ENCODE measurements around the gene IRAK2.

IRAK2 gene

DNA sequence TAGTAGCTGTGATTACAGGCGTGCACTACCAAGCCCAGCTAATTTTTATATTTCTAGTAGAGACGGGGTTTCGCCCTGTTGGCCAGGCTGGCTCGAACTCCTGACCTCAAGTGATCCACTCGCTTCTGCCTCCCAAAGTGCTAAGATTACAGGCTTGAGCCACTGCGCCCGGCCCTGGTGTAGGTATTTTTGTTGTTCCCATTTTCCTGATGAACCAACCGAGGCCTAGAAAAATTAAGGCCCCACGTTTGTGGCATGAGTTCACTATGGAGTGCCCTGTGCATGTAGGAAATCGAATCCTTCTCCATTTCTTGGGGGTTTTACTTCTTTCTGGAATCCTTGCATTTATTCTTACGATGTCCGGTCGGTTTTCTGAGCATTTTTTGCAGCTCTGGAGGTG is 69.3 kb downstream of the IRAK2 start:
- H3K27ac ChIP-seq = no peak overlapping the region
- no peak for DNase-seq (ENCODE audit: low spot score)
- TF ChIP-seq, protein P1, sequence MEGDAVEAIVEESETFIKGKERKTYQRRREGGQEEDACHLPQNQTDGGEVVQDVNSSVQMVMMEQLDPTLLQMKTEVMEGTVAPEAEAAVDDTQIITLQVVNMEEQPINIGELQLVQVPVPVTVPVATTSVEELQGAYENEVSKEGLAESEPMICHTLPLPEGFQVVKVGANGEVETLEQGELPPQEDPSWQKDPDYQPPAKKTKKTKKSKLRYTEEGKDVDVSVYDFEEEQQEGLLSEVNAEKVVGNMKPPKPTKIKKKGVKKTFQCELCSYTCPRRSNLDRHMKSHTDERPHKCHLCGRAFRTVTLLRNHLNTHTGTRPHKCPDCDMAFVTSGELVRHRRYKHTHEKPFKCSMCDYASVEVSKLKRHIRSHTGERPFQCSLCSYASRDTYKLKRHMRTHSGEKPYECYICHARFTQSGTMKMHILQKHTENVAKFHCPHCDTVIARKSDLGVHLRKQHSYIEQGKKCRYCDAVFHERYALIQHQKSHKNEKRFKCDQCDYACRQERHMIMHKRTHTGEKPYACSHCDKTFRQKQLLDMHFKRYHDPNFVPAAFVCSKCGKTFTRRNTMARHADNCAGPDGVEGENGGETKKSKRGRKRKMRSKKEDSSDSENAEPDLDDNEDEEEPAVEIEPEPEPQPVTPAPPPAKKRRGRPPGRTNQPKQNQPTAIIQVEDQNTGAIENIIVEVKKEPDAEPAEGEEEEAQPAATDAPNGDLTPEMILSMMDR (conservative IDR thresholded peaks at IDR 0.05; ENCODE audit: low read depth) = no peak
- POLR2A ChIA-PET (ENCODE audit: low non-redundant PET) = no interaction called here
- CTCF ChIA-PET = no interaction called here

DNA sequence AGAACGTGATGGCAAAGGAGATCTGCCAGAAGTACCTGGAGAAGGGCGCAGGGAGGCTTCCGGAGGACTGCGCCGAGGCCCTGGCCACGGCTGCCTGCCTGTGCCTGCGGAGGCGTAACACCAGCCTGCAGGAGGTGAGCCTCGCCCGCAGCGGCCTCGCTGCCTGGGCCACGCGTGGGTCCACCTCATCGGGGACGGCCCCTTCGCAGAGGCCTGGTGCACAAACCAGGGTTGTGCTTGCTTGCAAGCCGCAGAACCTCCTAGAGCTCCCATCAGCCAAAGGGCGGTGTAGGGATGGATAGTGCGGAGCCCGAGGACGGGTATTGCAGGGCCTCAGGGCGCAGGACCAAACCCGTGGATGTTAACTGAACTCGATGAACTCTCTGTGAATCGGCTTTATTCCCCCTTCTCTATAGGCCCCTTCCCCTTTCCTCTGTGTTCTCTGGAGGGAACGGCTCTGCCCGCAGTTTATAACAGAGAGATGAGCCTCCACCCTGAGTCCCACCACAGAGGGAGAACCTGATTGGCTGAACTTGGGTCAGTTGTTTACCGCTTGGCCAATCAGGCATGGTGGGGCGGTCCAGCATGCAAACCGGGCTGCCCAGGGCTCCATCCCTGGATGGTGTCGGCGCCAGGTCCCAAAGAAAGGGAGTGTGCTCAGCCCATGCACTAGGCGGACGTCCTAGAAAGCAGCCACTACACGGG is 70.0 kb downstream of the IRAK2 start:
- POLR2A ChIA-PET (ENCODE audit: low non-redundant PET) = no interaction called here
- DNase-seq (ENCODE audit: low spot score) = no peak
- H3K27ac ChIP-seq = no peak overlapping the region
- TF ChIP-seq, protein P1 (conservative IDR thresholded peaks at IDR 0.05; ENCODE audit: low read depth) = no peak
- CTCF ChIA-PET = no interaction called here

DNA sequence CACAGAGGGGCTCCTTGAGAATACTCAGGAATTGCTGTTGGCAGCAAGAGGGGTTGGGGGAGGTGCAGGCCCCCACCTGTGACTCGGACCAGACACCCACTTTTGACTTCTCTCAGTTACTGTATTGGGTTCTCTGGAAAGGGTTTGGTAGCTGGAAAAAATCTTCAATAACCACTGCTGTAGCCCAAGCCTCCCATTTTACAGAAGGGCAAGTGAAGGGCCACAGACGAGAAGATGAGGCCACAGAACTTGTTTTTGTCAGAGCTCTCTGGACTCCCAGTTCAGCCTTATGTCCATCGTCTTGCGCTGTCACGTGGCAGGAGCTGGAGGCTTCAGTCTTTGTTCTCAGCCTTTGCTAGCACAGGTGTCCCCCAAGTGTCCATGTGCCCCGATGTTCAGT is 70.8 kb downstream of the IRAK2 start:
- ChIA-PET CTCF (no interaction called here), POLR2A (ENCODE audit: low non-redundant PET) (no interaction called here)
- H3K27ac ChIP-seq = no peak overlapping the region

DNA sequence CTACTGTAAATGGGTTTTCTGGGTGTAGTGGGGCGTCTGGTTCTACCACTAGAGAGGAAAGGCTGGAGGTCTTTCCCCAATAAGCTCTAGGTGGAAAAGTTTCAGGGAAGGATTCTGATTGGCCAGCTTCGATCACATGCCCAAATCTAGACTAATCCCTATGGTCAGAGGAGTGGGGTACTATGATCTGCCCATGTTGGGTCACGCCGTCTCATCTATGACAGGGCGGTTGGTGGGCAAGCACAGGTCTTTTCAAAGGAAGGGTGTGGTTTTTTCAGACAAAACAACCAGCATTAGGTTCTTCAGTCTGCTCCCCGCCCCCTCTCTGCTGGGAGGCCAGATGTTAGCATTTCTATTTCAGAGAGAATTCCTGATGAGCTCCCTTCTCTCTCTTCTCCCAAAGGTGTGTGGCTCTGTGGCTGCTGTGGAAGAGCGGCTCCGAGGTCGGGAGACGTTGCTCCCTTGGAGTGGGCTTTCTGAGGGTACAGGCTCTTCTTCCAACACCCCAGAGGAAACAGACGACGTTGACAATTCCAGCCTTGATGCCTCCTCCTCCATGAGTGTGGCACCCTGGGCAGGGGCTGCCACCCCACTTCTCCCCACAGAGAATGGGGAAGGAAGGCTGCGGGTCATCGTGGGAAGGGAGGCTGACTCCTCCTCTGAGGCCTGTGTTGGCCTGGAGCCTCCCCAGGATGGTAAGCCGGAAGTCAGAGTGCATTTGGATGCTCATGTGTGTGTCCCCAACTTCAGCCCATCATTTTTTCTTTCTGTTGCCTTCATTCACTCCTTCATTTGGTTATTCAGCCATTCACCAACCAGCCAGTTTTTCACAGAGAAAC is 73.8 kb downstream of the IRAK2 start:
- ChIA-PET POLR2A (ENCODE audit: low non-redundant PET) (interaction anchor here (0.6 kb wide), 1 partner anchor 292 kb away, joined by 3 read pairs; no protein-coding TSS in a partner anchor), CTCF (interaction anchor here (0.5 to 0.6 kb wide), 2 partner anchors 18 to 119 kb away, joined by 3 read pairs; no protein-coding TSS in a partner anchor)
- no peak for DNase-seq (ENCODE audit: low spot score)
- TF ChIP-seq, protein P1 (conservative IDR thresholded peaks at IDR 0.05; ENCODE audit: low read depth) = no peak
- H3K27ac ChIP-seq = 0 out of 2 replicates have a peak overlapping the region, but pooled peaks have one; percentile 2

More for the DNA sequence above, 70.8 kb downstream of the IRAK2 start:
- TF ChIP-seq, protein P1 (conservative IDR thresholded peaks at IDR 0.05; ENCODE audit: low read depth) = no peak
- DNase-seq (ENCODE audit: low spot score) = no peak

DNA sequence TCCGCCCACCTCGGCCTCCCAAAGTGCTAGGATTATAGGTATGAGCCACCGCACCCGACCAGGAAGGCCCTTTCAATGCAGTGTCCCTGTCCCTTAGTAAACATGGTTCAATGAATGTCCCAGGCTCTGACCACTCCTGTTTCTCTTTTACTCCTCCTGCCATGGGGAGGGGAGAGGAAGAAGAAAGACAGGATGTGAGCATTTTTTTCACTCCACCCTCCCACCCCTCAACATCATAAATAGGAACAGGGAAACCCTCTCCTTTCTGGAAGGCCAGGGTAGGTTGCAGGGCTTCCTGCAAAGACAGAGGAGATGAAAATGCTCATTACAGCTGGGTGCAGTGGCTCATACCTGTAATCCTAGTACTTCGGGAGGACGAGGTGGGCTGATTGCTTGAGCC is 76.1 kb downstream of the IRAK2 start:
- CTCF ChIA-PET = no interaction called here
- no peak for DNase-seq (ENCODE audit: low spot score)
- TF ChIP-seq, protein P1 (conservative IDR thresholded peaks at IDR 0.05; ENCODE audit: low read depth) = no peak
- H3K27ac ChIP-seq = no peak overlapping the region
- POLR2A ChIA-PET (ENCODE audit: low non-redundant PET) = no interaction called here

DNA sequence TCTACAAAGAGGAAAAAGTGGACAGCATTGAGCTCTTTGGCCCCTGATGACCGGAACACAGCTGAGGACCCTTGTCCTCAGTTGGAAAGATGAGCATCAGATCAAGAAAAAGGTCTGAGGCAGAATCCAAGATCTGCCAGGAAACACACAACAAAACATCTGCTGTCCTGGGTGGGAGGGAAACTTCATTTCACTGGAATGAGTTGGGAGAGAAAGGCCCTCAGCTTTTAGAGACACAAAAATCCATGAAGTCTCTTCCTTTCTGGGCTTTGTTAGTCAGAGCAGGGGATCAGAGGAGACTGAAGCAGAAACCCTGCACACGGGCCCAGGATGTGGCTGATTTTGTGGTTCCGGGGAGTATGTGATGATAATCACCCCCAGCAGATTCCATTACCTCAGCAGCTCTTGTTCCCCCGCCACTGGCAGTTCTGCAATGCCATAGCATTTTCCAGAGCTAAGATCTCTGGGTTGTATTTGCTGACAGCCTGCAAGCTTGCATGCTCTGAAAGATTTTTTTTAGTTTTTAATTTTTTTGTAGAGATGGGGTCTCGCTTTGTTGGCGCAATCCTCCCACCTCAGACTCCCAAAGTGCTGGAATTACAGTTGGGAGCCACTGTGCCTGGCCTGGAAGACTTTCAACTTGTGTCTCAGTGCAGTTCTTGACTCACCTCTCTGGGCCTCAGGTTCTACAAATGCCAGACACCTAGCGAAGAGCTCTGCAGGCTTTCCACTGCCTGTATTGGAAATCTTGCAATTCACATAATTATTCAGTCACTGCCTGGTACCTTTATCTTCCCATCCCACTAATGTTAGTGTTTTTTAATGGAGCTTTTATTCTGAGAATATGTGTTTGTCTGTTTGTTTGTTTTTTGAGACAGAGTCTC is 77.7 kb downstream of the IRAK2 start:
- no peak overlapping the region for H3K27ac ChIP-seq
- DNase-seq (ENCODE audit: low spot score) = no peak
- ChIA-PET CTCF (no interaction called here), POLR2A (ENCODE audit: low non-redundant PET) (no interaction called here)
- TF ChIP-seq, protein P1 (conservative IDR thresholded peaks at IDR 0.05; ENCODE audit: low read depth) = no peak

Measured in RWPE1 (cell line).